NCI-H1092 (cell line): ENCODE results near the gene LIMCH1.
"Not testable (repeated sequence)": the region's sequence is repeated elsewhere in the genome, so short reads cannot be mapped to it uniquely, and the experiment has no call there.

Experiments used
- DNase-seq: peaks from one replicate; lab custom pipeline; 2025; lab: John Stamatoyannopoulos, UW

LIMCH1 gene

GRCh38 chr4:41611124-41611838, 73.3 kb downstream of the LIMCH1 start:
- DNase-seq: no peak

GRCh38 chr4:41611881-41612871, 74.2 kb downstream of the LIMCH1 start:
- no peak for DNase-seq

- no peak for DNase-seq
These were observed 75.4 kb downstream of the LIMCH1 start for GRCh38 chr4:41613386-41613785.

GRCh38 chr4:41613821-41614220, 75.9 kb downstream of the LIMCH1 start:
- no peak for DNase-seq

- DNase-seq: no peak
These were observed 76.6 kb downstream of the LIMCH1 start for GRCh38 chr4:41614519-41614918.

GRCh38 chr4:41619161-41619560, 81.2 kb downstream of the LIMCH1 start:
- DNase-seq: no peak

- no peak for DNase-seq
These were observed 82.8 kb downstream of the LIMCH1 start for GRCh38 chr4:41620594-41621256.

GRCh38 chr4:41622787-41623186, 84.8 kb downstream of the LIMCH1 start:
- no peak for DNase-seq

GRCh38 chr4:41624765-41625164, 86.8 kb downstream of the LIMCH1 start:
- DNase-seq: no peak

- no peak for DNase-seq
These were observed 87.6 kb downstream of the LIMCH1 start for GRCh38 chr4:41625531-41625930.

GRCh38 chr4:41628936-41629335, 91.0 kb downstream of the LIMCH1 start:
- no peak for DNase-seq

- DNase-seq: no peak
These were observed 93.6 kb downstream of the LIMCH1 start for GRCh38 chr4:41631523-41631922.

- no peak for DNase-seq
These were observed 94.6 kb downstream of the LIMCH1 start for GRCh38 chr4:41632481-41633073.

- DNase-seq: no peak
These were observed 95.4 kb downstream of the LIMCH1 start for GRCh38 chr4:41633321-41633720.

- no peak for DNase-seq
These were observed 97.5 kb downstream of the LIMCH1 start for GRCh38 chr4:41635441-41635840.

- DNase-seq: no peak
These were observed 100.2 kb downstream of the LIMCH1 start for GRCh38 chr4:41638203-41638602.

- DNase-seq: no peak
These were observed 100.9 kb downstream of the LIMCH1 start for GRCh38 chr4:41638866-41639265.

GRCh38 chr4:41639291-41639690, 101.3 kb downstream of the LIMCH1 start:
- DNase-seq: no peak

GRCh38 chr4:41640906-41641305, 102.9 kb downstream of the LIMCH1 start:
- DNase-seq: no peak

GRCh38 chr4:41642746-41643145, 104.8 kb downstream of the LIMCH1 start:
- not testable (repeated sequence) for DNase-seq

GRCh38 chr4:41643331-41643730, 105.4 kb downstream of the LIMCH1 start:
- no peak for DNase-seq

- DNase-seq: no peak
These were observed 106.4 kb downstream of the LIMCH1 start for GRCh38 chr4:41644288-41644914.
